Endothelial cell of hepatic sinusoid (primary cell): ENCODE data around the gene GRIP1.

ENCODE experiments used
- in situ Hi-C: cut with HindIII; loops from 2 replicates; pipeline ENCODE4 v1.10.0; 2017; ENCODE audit warnings: low sequenced_read_pairs

The GRIP1 gene

GRCh38 chr12:66482351-66483203 is 196.3 kb downstream of the GRIP1 start:
- in situ Hi-C loops, result no loop called here

- in situ Hi-C loops, result no loop called here
Measured at GRCh38 chr12:66467932-66468331, 210.9 kb downstream of the GRIP1 start.

GRCh38 chr12:66461331-66461730 is 217.5 kb downstream of the GRIP1 start:
- in situ Hi-C loops, result no loop called here

GRCh38 chr12:66459944-66460482 is 218.9 kb downstream of the GRIP1 start:
- in situ Hi-C loops, result no loop called here

- in situ Hi-C loops, result no loop called here
Measured at GRCh38 chr12:66456612-66457011, 222.3 kb downstream of the GRIP1 start.

- in situ Hi-C loops, result no loop called here
Measured at GRCh38 chr12:66453844-66454243, 225.0 kb downstream of the GRIP1 start.

- in situ Hi-C loops, result no loop called here
Measured at GRCh38 chr12:66453120-66453519, 225.8 kb downstream of the GRIP1 start.

GRCh38 chr12:66449531-66449930 is 229.3 kb downstream of the GRIP1 start:
- in situ Hi-C loops, result no loop called here

- in situ Hi-C loops, result no loop called here
Measured at GRCh38 chr12:66447643-66448042, 231.2 kb downstream of the GRIP1 start.

- in situ Hi-C loops, result no loop called here
Measured at GRCh38 chr12:66446276-66446675, 232.6 kb downstream of the GRIP1 start.

GRCh38 chr12:66441905-66442559 is 236.8 kb downstream of the GRIP1 start:
- in situ Hi-C loops, result no loop called here

GRCh38 chr12:66438601-66439000 is 240.3 kb downstream of the GRIP1 start:
- in situ Hi-C loops, result no loop called here

GRCh38 chr12:66430106-66430505 is 248.8 kb downstream of the GRIP1 start:
- in situ Hi-C loops, result no loop called here

GRCh38 chr12:66428870-66429269 is 250.0 kb downstream of the GRIP1 start:
- in situ Hi-C loops, result no loop called here

- in situ Hi-C loops, result no loop called here
Measured at GRCh38 chr12:66428261-66428660, 250.6 kb downstream of the GRIP1 start.

- in situ Hi-C loops, result no loop called here
Measured at GRCh38 chr12:66426696-66427095, 252.2 kb downstream of the GRIP1 start.

GRCh38 chr12:66423266-66423665 is 255.6 kb downstream of the GRIP1 start:
- in situ Hi-C loops, result no loop called here

GRCh38 chr12:66418908-66419307 is 260.0 kb downstream of the GRIP1 start:
- in situ Hi-C loops, result no loop called here

- in situ Hi-C loops, result no loop called here
Measured at GRCh38 chr12:66417217-66417616, 261.7 kb downstream of the GRIP1 start.

- in situ Hi-C loops, result no loop called here
Measured at GRCh38 chr12:66409195-66409871, 269.5 kb downstream of the GRIP1 start.

GRCh38 chr12:66405395-66405794 is 273.5 kb downstream of the GRIP1 start:
- in situ Hi-C loops, result no loop called here
